Transverse colon (tissue), 4 donors: ENCODE results near the gene ADGRA3. TPM values are rescaled to one million over a fixed set of nuclear protein-coding genes. Genes with fewer than 3 reads are reported as not detected.

Experiments
- DNase-seq: peaks from one replicate; pipeline ENCODE4 v3.0.0-alpha.2; 2019
- H3K27ac ChIP-seq, 4 donors: fragments of 200-600 bp; sonication (generic); 2 replicates each; pipeline ENCODE4 v1.5.1; 2016 to 2018; ENCODE audit warnings: inconsistent platforms in 4 of 4
- H3K27me3 ChIP-seq: fragments of 200-600 bp; sonication (generic); 2 replicates; pipeline ENCODE4 v1.5.1; 2017; ENCODE audit warnings: inconsistent platforms
- H3K36me3 ChIP-seq, 4 donors: fragments of 200-600 bp; sonication (generic); 2 replicates each; pipeline ENCODE4 v1.5.1; 2017 to 2019; ENCODE audit warnings: inconsistent platforms in 4 of 4
- H3K4me1 ChIP-seq, 4 donors: fragments of 200-600 bp; sonication (generic); 2 replicates each; pipeline ENCODE4 v1.5.1; 2017 to 2020; ENCODE audit warnings: inconsistent platforms in 4 of 4
- H3K4me3 ChIP-seq, 4 donors: fragments of 200-600 bp; sonication (generic); 1 replicate in 1 of 4; 2 replicates in 3 of 4; pipeline versions ENCODE4 v1.5.1 to v1.6.1; 2017 to 2019; ENCODE audit warnings: inconsistent platforms in 4 of 4
- H3K9me3 ChIP-seq, 2 donors: fragments of 200-600 bp; sonication (generic); 2 replicates each; pipeline ENCODE4 v1.5.1; 2017 to 2019; ENCODE audit warnings: inconsistent platforms in 2 of 2
- EP300 ChIP-seq: sonication (generic); formaldehyde crosslinking; IDR thresholded peaks from one replicate; pipeline ENCODE4 v1.6.1; 2017; ENCODE audit warnings: antibody characterized with exemption, low read depth
- POLR2A ChIP-seq: fragments of 450-650 bp; IDR thresholded peaks from one replicate; pipeline ENCODE4 v1.6.1; 2016; ENCODE audit warnings: antibody characterized with exemption, mild to moderate bottlenecking, moderate library complexity
- POLR2AphosphoS5 ChIP-seq, 3 donors: sonication (generic); formaldehyde crosslinking; IDR thresholded peaks; one replicate each; pipeline ENCODE4 v1.6.1; 2016; ENCODE audit warnings: antibody characterized with exemption in 3 of 3
- WGBS, 2 donors: methylation state at CpG; one replicate each; pipeline ENCODE4 v1.1.5; 2018; ENCODE audit warnings: low coverage in 1 of 2; 5-methylcytosine and 5-hydroxymethylcytosine counted together
- in situ Hi-C, 4 donors: fragments of 200-750 bp; cut with MboI; loops; one replicate each; pipeline versions ENCODE4 v1.15.0 to v1.15.1; 2017; ENCODE audit warnings: low sequenced_read_pairs in 3 of 4, low pct_ligation_motif_present in 1 of 4, low pct_unique_long_range_greater_than_20kb in 1 of 4
- intact Hi-C: fragments of 100-400 bp; cut with DNase I; formaldehyde crosslinking; loops from one replicate; pipeline ENCODE4 v1.15.1; 2023; ENCODE audit warnings: low total_unique reads
- total RNA-seq, 4 donors: library from RNA; depleted of rRNA; stranded (reverse); fragments of >200 nt; gene quantifications; one replicate each; pipeline ENCODE4 v1.1.0, GENCODE V29; 2016
- TF ChIP-seq, protein P1 (sequence below), 5 experiments: fragments of 200-600 bp in 3 of 5; fragments of 450-650 bp in 2 of 5; sonication (generic) in 3 of 5; IDR thresholded peaks; 1 replicate in 2 of 5; 2 replicates in 3 of 5; pipeline ENCODE4 v1.5.1; 2016 to 2017; ENCODE audit warnings: antibody characterized with exemption in 5 of 5, inconsistent platforms in 3 of 5, mild to moderate bottlenecking in 2 of 5, moderate library complexity in 1 of 5

ADGRA3 gene
- total RNA-seq, 4 donors from 2014 or later, result 76.7 to 126 (median 91.1) TPM

DNA sequence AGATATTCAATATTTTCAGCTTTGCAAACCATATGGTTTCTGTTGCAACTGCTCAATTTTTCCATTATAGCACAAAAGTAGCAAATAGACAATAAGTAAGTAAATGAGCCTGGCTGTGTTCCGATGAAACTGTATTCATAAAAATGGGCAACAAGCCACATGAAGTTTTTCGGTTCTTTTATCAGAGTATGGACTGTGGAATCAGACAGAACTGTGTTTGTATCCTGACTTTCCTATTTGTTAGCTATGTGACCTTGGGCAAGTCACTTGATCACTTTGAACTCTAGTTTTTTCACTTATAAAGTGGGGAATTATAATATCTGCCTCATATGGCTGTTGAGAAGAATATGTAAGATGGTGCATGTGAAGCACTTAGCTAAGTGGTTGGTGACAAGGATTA lies 23.4 kb upstream of the ADGRA3 start:
- WGBS, 2 donors, result 72 to 77% methylated on average over 2 of the region's 2 CpGs

DNA sequence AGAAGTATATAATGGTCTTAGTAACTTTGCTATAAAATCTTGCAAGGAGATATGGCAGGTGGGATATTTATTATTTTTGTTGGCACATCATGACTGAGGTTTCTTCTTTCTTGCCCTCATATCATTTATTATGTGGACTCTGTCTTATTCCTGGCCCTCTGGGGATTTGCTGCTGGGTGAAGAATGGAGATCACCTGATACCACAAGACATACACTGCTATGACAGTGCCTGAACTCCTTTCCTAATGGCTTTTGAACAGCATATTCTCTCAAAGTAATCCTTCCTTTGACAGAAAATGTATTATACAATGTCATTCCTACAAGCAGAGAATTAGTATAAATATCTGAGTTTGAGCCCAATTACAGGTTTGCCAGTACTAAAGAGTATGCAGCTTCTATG lies 22.0 kb upstream of the ADGRA3 start:
- peaks cover 7 to 9% of the 10 kb centered on the region in 2 donors for H3K9me3 ChIP-seq
- no peaks in the 10 kb centered on the region for H3K4me1 ChIP-seq
- TF ChIP-seq, protein P1, sequence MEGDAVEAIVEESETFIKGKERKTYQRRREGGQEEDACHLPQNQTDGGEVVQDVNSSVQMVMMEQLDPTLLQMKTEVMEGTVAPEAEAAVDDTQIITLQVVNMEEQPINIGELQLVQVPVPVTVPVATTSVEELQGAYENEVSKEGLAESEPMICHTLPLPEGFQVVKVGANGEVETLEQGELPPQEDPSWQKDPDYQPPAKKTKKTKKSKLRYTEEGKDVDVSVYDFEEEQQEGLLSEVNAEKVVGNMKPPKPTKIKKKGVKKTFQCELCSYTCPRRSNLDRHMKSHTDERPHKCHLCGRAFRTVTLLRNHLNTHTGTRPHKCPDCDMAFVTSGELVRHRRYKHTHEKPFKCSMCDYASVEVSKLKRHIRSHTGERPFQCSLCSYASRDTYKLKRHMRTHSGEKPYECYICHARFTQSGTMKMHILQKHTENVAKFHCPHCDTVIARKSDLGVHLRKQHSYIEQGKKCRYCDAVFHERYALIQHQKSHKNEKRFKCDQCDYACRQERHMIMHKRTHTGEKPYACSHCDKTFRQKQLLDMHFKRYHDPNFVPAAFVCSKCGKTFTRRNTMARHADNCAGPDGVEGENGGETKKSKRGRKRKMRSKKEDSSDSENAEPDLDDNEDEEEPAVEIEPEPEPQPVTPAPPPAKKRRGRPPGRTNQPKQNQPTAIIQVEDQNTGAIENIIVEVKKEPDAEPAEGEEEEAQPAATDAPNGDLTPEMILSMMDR (IDR thresholded peaks at IDR 0.05), result no peak
- TF ChIP-seq POLR2A, result no peak
- no peak for TF ChIP-seq POLR2AphosphoS5 (IDR thresholded peaks at IDR 0.05)
- no peak for TF ChIP-seq EP300
- in situ Hi-C loops (no loop called here), intact Hi-C loops (no loop called here)
- no peak for DNase-seq
- H3K36me3 ChIP-seq, result no peaks in the 10 kb centered on the region
- no peaks in the 10 kb centered on the region for H3K27me3 ChIP-seq
- no peak overlapping the region for H3K4me3 ChIP-seq
- no peak overlapping the region for H3K27ac ChIP-seq

More for the DNA sequence above, 23.4 kb upstream of the ADGRA3 start:
- peaks cover 5 to 6% of the 10 kb centered on the region in 2 donors for H3K9me3 ChIP-seq
- in situ Hi-C loops, result no loop called here
- no peak for DNase-seq
- TF ChIP-seq, protein P1 (IDR thresholded peaks at IDR 0.05), result no peak
- TF ChIP-seq EP300 (no peak), POLR2AphosphoS5 (IDR thresholded peaks at IDR 0.05) (no peak), POLR2A (no peak)
- no peaks in the 10 kb centered on the region for H3K27me3 ChIP-seq
- no peaks in the 10 kb centered on the region for H3K4me1 ChIP-seq
- no peak overlapping the region for H3K27ac ChIP-seq
- H3K36me3 ChIP-seq, result no peaks in the 10 kb centered on the region
- intact Hi-C loops, result no loop called here
- no peak overlapping the region for H3K4me3 ChIP-seq

DNA sequence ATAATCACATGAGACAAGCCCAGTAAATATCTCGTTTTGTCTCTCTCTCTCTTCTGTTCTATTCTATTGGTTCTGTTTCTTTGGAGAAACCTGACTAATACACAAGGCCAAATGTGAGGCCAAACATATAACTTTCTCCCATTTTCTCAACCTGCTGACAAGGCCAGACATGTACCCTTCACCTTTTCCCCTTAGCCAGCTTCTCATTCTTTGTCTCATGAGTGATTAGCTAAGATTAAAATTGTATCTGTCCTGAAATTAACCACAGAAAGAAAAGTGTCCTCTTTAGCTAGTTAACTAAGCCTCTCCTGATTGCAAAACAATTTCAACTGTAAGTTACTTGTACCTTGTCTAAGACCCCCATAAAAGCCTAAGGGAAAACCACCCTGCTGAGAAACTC lies 18.5 kb upstream of the ADGRA3 start:
- Histone ChIP-seq H3K4me1 (no peaks in the 10 kb centered on the region), H3K27me3 (no peaks in the 10 kb centered on the region), H3K36me3 (no peaks in the 10 kb centered on the region), H3K9me3 (peaks cover 9 to 14% of the 10 kb centered on the region in 2 donors), H3K27ac (no peak overlapping the region), H3K4me3 (no peak overlapping the region)
- in situ Hi-C loops, result no loop called here
- WGBS, 2 donors, result 73% methylated on average over 1 of the region's 1 CpG; no CpG with 5 or more reads in 1 of the 2 donors
- no peak for DNase-seq
- intact Hi-C loops, result no loop called here
- TF ChIP-seq POLR2AphosphoS5 (IDR thresholded peaks at IDR 0.05) (no peak), EP300 (no peak), POLR2A (no peak)
- TF ChIP-seq, protein P1 (IDR thresholded peaks at IDR 0.05), result no peak

DNA sequence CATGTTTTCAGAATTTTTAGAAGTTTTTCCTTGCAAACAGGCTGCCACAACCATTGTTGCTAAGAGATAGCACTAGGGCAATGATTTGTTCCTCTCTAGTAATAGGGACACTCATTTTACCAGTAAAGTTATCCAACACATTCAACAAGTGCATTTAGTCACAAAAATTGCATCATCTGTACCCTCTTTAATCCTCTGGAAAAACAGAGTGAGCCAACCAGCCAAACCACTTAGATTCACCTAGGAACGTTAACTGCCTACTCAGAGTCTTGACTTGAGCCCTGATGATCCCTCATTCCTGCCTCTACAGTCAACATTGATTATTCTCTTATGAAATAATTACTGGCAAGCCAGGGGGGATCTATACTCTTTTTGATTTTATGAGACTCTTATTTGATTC lies 17.0 kb upstream of the ADGRA3 start:
- Histone ChIP-seq H3K4me3 (no peak overlapping the region), H3K4me1 (no peaks in the 10 kb centered on the region), H3K27ac (no peak overlapping the region), H3K36me3 (no peaks in the 10 kb centered on the region), H3K9me3 (peaks cover 9 to 14% of the 10 kb centered on the region in 2 donors), H3K27me3 (no peaks in the 10 kb centered on the region)
- TF ChIP-seq EP300, result no peak
- TF ChIP-seq, protein P1 (IDR thresholded peaks at IDR 0.05), result no peak
- TF ChIP-seq POLR2A, result no peak
- no peak for TF ChIP-seq POLR2AphosphoS5 (IDR thresholded peaks at IDR 0.05)
- intact Hi-C loops, result no loop called here
- in situ Hi-C loops, result no loop called here
- WGBS, 2 donors, result 75 to 76% methylated on average over 1 of the region's 1 CpG
- DNase-seq, result no peak
